HG02623 (cell line): ENCODE measurements around the gene NEK2.
"Not testable (repeated sequence)": the region's sequence is repeated elsewhere in the genome, so short reads cannot be mapped to it uniquely, and the experiment has no call there.

ENCODE experiments used
- ATAC-seq: cut with Tn5 transposase; IDR thresholded peaks from one replicate; pipeline ENCODE4 v1.9.1; 2021; ENCODE audit warnings: moderate library complexity; ENCODE audit not compliant: unreplicated experiment

Gene NEK2

DNA sequence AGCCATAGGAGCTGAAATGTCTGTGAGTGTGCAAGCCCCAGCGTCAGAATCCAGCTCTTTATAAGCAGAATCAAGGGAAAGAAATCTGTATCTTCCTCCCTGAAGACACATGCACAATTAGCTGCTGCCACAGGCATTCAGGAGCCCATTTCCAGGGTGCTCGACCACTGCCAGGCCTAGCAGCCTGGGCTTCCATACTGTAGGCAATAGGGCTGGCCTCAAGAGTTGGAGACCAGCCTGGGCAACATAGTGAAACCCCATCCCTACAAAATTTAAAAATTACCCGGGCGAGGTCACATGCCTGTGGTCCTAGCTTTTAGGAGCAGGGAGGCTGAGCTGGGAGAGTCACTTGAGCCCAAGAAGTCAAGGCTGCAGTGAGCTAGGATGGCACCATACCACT, 41.0 kb downstream of the NEK2 start:
- ATAC-seq: no peak

DNA sequence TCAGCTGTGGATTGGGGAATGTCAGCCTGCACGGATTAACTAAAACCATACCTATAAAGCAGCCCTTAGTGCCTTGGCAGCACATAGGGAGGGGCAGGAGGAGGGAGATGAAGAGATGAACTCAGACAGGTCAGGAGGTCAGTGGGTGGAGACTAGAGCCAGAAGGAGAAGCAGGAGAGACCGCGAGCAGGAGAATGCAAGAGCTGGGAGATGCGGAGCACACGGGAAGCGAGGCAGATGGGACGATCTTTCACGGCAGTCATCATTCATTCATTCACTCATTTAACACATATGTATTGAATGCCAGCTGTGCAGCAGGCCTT, 41.9 kb downstream of the NEK2 start:
- ATAC-seq: no peak

DNA sequence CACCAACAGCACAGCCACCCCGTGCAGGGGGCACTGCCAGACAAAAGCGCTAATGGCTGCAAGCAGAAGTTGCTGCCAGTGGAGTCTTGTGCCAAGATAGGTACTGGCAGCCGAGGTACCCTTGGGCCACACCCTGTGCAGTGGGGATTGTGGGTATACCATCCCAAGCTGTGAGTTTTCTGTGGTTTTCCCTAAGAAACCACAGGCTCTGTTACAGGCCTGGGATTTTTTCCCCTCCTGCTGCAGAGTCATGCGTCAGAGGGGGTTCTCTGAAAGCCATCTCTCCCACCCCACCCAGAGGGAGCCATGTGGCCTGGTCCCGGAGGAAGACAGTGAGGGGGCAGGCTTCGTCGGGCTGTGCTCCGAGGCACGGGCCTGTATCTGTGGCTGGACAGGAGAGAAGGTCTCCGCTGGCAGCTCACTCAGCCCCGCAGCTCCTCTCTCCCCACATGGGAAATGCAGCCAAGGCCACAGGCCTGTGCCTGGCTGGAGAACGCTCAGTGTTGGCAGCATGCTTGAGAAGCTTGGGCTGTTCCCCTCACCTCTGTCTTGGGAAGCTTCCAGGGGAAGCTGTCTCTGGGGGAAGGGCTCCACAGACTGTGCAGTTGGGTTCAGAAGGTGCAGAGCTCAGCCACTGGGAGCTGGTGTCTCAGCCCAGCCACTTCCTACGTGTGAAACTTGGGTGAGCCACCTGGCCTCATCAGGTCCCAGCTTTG, 42.5 kb downstream of the NEK2 start:
- no peak for ATAC-seq

DNA sequence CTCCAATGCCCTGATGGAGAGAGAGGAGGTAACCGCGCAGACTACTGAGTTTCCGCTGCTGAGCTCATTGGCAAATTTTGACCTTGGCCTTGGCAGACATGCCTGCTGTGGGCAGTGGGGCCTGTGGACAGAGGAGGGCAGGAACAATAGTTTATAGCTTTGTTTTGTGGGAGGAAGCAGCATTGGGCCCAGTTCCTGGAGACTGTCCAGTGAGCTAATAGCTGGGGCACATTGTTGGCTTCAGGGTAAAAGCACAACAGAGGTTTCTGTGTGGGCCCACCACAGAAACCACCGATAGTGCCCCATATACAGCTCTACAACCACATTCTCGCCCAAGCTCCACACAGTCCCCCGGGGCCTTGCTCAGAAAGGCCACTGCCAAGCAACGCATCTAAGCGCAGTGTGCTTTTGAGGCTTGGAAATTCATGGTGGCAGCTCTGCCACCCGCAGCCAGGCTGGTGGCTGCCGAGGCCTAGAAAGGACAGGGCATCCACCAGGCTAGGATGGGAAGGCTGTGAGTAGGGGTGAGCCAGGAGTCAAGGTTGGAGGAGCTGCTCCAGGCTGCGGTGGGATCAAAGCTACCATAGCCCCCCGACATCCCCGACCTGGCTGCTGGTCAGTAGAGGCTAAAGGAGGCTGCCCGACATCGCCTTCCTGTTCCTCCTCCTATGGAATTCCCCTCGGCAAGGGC, 43.2 kb downstream of the NEK2 start:
- no peak for ATAC-seq

DNA sequence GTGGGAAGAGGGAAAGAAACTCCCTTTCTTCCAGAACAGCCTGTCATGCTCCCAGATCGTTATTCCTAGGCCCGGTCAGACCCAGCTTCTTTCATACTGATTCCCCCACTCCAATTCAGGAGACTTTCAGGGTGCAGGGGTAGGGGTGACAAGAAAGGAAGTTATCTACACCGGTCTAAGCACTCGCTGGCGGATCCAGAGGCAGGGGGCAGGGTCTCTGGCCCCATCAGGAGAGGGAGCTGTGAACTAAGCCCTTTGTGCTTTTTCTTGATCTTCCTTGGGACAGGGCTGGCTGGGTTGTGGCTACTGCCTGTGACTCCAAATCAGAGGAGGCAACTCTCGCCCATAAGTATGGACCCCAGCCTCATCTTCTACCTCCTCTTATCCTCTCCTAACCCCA, 44.3 kb downstream of the NEK2 start:
- no peak for ATAC-seq

DNA sequence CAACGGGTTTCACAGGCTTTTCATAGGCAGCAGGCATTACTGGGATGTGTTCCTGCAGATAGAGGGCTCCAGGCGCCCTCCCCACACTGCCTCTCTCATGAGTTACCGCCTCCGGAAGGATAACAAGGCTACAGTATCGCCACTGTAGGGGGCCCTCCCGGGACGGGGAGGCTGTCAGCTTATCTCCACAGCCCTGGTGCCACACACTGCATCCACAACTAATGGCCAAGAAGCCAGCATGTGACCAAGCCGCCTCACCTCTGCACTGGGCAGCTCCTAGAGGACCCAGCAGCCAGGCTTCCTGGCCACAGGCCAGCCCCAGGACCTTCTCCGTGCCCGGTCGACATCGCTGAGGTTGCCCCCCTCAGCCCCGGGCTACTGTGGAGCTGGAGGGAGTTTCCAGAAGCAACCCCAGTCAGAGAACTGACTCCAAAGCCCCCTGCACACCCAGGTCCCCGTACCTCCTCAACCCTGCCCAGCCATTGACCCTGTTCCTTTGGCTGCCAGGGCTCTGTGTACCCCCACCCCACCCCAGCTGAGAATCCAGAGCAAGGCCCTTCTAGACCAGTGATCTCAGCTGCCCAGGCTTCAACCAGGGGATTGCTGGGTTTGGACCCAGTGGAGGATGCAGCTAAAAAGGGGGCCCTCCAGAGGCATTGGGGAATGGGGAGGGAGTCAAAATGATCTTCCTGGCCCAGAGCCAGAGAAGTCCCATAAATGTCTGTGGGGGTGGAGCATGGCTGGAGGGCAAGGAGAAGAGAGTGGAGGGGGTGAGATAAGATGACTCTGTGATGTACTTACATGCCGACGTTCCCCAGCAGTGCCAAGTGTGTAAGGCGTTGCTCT, 45.0 kb downstream of the NEK2 start:
- ATAC-seq: no peak

DNA sequence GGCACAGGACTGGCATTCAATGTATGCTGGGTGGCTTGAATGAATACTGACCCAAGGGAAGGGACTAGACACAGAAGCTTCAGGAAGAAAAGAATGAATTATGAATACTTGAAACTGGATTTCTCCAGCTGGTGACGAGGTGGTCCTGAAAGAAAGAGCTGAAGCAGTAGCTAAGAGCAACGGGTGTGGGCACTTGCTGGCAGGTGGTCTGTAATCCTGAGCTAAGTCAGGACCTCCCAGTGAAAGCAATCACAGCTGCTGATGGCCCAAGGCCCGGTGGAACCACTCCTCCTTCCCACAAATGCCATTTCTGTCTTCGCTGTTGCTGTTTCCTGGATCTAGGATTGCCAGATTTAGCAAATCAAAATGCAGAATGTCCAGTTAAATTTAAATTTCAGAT, 47.0 kb downstream of the NEK2 start:
- no peak for ATAC-seq

DNA sequence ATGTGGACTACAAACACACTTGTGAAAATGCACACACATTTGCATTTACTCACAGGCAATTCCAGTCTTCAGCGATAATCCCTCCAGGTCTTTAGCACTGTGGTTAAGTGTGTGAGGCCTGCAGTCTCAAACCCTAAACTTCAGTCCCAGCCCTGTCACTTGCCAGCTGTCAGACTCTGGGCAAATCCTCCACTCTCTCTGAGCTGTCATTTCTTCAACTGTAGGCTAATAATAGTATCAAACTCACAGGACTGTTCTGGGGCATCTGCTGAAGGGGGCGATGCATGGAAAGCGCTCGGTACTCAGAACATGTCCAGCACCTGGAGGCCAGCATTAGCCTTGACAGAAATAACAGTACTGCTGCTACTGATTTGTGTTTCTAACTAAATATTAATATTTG, 48.2 kb downstream of the NEK2 start:
- no peak for ATAC-seq

DNA sequence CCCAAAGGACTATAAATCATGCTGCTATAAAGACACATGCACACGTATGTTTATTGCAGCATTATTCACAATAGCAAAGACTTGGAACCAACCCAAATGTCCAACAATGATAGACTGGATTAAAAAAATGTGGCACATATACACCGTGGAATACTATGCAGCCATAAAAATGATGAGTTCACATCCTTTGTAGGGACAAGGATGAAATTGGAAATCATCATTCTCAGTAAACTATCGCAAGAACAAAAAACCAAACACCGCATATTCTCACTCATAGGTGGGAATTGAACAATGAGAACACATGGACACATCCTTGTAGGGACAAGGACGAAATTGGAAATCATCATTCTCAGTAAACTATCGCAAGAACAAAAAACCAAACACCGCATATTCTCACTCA, 49.6 kb downstream of the NEK2 start:
- ATAC-seq: not testable (repeated sequence)

DNA sequence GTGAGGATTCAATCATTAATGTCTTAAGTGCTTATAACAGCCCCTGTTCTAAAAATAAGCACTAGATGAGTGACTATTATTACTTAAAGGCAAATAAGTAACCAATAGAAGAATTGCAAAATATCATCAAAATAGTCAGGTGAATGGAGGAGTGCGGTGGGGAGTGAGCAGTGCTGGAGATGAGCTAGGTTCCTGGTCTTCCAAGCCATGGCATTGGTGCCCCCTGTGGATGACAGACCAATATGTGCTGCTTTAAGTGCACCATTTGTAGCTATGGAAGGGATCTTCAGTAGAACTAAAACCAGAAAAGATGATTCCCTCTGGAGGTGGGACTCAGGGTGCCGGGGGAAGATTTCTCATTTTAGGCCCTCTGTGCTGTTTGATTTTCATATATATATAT, 50.4 kb downstream of the NEK2 start:
- ATAC-seq: no peak

DNA sequence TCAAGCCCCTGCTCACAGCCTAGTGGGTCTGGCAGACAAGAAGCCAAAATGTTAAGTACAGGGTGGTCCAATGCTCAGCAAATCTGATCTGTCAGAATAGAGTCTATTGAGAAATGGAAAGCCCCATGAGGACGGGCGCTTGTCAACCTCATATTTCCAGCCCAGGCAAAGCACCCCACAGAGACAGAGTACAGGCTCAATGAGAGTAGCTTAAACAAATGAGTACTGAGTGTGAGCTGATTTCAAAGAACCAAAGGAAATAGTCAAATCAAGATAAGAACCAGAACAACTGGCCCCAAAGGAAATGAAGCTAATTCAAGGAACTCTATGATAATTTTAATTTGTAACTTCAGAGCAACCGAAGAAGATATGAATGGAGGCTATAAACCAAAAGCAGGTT, 51.9 kb downstream of the NEK2 start:
- no peak for ATAC-seq

DNA sequence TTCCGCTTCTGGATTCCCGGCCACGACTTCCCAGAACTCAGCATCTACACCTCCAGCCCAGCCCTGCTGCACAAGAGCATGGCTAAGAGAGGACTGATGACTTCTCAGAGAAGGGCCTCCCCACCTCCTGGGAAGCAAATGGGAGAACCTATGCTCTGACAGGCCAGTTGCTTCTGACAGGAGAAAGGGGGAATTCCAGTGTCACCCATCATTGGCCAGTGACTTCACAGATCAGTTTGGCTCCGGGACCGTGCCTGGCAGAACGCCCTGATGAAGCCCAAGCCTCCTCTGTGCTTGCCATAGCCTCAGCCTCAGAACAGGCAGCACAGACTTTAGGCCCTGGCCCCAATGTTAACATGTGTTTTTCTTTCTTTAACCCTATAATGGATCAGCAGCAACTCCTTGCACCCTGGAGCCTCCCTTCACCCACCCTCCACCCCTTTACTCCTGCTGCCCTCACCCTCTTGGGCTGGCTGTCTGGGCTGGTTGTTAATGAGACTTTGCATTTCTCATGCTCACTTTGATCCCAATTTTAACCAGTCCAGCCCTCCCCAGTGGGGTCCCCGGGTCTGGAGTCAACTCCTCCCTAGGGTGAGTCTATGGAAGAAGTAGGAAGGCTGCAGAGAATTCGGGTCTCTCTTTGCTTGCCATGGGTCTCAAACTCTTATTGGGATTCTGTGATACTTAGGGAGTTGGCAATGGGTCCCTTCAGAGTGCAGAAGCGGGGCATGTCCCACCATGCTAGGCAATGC, 53.8 kb downstream of the NEK2 start:
- no peak for ATAC-seq

DNA sequence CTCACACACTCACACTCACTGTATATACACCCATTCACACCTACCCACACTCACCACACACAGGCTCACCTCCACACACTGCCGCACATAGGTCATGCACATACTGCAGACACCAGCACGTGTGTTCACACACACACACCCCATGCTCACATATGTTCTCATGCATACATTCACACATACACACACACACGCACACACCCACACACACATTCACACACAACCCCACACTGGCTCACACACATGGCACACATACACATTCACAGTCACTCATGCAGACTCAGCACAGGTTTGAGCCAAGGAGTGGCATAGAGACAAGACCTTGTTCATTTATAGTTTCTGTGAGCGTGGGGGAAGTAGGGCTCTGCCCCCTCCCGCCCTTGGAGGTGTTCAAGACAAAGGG, 55.3 kb downstream of the NEK2 start:
- no peak for ATAC-seq

DNA sequence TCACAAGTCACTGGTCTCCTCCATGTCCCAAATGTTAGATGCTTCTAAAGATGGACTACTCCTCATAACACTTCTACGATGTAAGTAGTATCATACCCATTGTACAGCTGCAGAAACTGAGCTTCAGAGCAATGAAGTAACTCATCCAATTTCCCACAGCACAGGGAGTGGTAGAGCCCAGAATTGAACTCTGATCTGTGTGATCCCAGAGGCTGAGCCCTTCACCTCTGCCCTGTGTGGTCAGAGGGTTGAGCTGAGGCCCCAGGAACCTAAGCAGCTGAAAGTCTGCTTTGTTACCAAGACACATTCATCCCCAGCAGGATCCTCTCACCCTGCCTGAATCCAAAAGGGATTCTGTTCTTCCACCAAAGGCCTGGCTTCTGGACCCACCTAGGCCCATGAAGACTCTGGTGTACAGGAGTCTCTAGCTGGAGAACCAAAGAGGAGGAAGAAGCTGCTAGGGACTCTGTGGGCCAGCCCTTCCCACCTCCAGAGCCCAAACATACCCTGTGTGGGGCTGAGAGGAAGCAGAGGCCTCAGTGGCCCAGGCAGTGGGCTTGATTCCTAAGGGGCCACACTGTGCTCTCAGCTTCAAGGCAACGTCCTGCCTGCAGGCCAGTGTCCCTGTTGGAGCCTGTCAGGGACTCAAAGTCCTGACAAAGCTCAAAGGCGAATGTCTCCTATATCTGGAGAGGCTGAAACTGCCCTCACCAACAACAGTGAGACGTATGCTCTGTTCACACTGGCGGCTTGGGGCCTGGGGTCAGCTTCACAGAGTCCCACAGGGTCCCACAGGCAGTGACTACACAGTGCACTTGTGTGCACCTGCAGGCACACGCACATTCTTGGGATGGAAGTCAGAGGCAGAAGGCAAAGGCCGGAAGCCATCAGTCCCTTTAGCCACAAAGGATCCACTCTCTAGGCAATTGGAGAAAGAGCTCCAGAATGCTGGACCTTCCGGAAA, 56.1 kb downstream of the NEK2 start:
- no peak for ATAC-seq

DNA sequence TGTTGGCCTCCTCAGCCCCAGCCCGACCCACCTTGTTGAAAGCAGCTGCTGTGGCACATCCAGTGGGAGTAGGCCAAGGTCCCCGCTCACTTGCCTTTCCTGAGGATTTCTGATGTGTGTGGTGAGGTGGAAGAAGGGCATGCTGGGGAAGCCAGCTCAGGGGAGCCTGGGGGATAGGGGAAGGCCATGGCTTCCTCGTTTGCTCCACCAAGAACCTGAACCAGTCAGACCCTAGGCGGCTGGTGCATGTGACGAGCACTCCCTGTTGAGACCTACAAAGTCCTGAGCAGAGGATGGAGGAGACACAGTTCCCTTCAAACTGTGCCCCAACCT, 58.5 kb downstream of the NEK2 start:
- no peak for ATAC-seq

DNA sequence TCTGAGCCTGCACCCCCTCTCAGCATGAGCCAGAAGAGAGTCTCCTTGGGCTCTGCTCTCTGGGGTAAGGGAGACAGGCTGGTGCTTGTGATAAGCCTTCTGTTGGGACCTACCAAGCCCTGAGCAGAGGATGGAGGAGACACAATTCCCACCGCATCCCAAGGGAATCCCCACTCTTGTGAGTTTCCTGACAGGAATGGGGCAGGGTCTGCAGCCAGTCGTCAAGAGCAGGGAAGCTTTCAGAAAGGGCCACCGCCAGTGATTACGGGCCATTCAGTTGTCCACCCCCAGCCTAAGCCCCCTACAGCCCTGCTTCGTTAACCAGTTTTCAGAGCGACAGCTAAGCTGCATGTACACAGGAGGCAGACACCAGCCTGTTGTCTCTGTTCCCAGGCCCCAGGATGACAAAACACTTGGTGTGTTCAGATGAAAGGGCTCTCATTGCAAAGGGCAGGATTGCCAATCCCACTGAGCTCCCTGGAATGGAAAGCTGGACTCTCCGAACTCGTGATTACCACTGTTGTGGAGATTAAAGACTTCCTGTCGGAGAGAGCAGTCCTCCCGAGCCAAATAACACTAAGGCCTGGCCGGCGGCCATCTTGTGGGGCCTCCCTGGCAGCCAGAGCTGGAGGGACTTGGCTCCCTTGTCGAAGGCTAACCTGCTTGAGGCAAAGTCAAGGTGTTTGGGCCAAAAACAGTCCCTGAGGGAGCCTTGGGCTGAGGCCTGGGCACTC, 59.0 kb downstream of the NEK2 start:
- ATAC-seq: no peak

DNA sequence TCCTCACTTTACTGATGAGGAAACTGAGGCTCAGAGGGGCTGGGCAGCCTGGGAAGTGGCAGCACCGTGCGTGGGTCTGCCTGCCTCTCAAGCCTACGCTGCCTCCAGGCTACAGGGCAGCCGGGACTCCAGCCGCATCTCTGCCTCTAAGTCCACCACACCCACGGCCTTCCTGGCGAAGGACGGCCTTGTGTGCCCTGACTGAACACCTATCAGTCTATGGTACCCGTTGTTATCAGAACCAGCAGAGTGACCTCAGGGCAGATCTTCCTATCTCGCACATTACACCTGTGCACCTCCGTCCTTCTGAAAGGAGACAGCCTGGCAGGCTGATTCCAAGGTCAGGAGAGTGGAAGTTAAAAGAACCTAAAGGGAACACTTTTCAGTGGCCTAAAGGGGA, 60.8 kb downstream of the NEK2 start:
- ATAC-seq: no peak

DNA sequence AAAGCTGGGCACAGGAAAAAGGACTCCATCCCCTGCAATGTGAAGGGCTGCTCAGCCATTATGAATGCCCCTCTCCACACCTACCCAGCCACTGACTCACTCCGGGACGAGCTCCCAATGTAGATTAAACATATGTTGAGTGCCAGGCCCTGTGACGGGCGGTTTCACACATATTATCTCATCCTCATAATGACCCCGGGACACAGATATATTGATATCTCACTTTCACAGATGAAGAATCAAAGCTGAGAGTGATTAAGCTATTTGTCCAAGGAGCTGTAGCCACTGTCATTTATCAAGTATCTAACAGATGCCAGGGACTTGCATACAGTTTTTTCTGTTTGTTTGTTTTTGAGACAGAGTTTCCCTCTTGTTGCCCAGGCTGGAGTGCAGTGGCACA, 61.5 kb downstream of the NEK2 start:
- ATAC-seq: no peak

DNA sequence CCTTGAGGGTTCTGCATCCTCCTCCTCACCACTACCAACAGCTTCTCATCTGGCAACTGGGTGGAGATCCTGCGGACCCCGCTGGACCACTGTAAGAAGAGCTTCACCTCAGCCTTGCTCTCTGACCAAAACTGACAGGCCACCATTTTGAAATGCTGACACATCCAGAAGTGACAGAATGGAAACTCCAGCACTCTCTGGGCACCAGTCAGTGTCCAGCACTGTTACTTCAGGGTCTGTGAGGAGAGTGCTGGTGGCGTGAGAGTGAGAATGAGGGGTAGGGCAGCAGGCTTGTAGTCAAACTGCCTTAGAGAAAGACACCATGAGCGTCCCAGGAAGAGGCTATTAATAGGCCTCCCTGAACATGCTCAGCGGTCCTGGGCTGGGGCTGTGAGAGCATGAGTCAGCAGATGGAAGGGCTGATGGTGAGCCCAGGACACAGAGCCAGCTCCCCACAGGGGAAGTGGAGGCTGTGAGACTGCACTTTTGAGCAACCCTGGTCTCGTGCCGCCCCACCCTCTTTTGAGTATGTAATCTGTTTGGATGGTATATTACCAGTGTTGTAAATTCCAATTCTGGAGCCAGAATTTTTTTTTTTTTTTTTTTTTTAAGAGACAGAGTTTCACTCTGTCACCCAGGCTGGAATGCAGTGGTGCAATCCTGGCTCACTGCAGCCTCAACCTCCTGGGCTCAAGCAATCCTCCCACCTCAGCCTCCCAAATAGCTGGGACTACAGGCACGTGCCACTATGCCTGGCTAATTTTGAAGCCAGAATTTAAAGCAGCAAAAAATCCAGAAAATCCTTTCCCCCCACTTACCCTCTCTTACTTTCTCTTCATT, 62.1 kb downstream of the NEK2 start:
- ATAC-seq: no peak
